Measurements from ENCODE around the gene DLG2. TPM values are rescaled to one million over a fixed set of nuclear protein-coding genes. Genes with fewer than 3 reads are reported as not detected.

The DLG2 gene
- total and polyA plus RNA-seq, 4 donors: 1.3 to 23.3 (median 10.9) TPM

DNA sequence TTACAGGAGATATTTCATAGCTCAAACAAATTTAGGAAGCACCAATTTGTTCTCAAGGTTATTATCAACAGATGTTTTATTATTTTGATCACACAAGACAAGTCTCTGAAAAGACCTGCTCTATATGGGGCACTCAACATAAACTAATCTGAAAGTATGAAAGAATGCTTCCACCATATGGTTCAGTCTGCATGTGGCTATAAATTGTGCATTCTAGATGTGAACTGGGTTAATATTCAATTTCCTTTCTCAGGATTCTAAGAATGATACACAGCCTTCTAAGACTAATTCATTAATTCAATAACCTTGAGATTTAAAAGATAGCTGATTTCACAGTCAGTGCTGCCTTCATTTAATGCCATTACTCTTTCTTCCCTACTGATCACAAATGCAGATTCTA is 1489.6 kb downstream of the DLG2 start:
- H3K27me3 ChIP-seq (ENCODE audit: control insufficient read depth in 1 of 2, insufficient read depth in 2 of 2, low read length in 1 of 2): no peaks in the 10 kb centered on the region
- intact Hi-C loops (cut with DNase I): no loop called here
- H3K4me1 ChIP-seq (ENCODE audit: control insufficient read depth in 1 of 2, insufficient read depth in 2 of 2, low read length in 2 of 2): no peaks in the 10 kb centered on the region
- H3K9me3 ChIP-seq (ENCODE audit: control insufficient read depth, low read length): no peaks in the 10 kb centered on the region
- ATAC-seq (ENCODE audit: low FRiP score): no peak
- H3K36me3 ChIP-seq (ENCODE audit: control insufficient read depth in 1 of 2, insufficient read depth in 2 of 2, low read length in 1 of 2): no peaks in the 10 kb centered on the region
- H3K27ac ChIP-seq (ENCODE audit: low read depth in 1 of 2, low read length in 2 of 2): no peak overlapping the region
- DNase-seq: no peak
- H3K4me3 ChIP-seq (ENCODE audit: low read length in 2 of 2): no peak overlapping the region

DNA sequence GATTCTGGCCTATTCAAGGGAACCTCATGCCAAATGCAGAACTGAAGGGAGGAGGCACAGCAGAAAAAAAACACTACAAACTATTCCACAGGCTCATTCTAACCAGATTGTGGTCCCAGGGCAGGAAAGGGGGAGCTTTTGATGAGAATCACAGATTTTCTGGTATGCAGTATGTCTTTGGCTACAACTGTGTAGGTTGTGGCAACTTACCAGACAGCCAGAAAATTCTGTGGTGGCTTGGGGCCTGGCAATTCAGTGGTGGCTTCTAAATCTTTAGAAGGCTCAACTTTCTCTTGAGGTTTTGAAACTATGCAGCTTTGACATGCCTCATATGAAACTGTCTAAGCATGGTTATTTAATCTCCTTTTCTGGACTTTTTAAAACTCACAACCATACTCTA is 1490.2 kb downstream of the DLG2 start:
- no peaks in the 10 kb centered on the region for H3K4me1 ChIP-seq (ENCODE audit: control insufficient read depth in 1 of 2, insufficient read depth in 2 of 2, low read length in 2 of 2)
- ATAC-seq (ENCODE audit: low FRiP score) (no peak), DNase-seq (peak in 1 of 2 donors; percentile 39)
- H3K27ac ChIP-seq (ENCODE audit: low read depth in 1 of 2, low read length in 2 of 2): no peak overlapping the region
- no peaks in the 10 kb centered on the region for H3K27me3 ChIP-seq (ENCODE audit: control insufficient read depth in 1 of 2, insufficient read depth in 2 of 2, low read length in 1 of 2)
- no peaks in the 10 kb centered on the region for H3K9me3 ChIP-seq (ENCODE audit: control insufficient read depth, low read length)
- no peak overlapping the region for H3K4me3 ChIP-seq (ENCODE audit: low read length in 2 of 2)
- no peaks in the 10 kb centered on the region for H3K36me3 ChIP-seq (ENCODE audit: control insufficient read depth in 1 of 2, insufficient read depth in 2 of 2, low read length in 1 of 2)
- intact Hi-C loops (cut with DNase I): no loop called here

GRCh38 chr11:84130646-84131427 is 1496.3 kb downstream of the DLG2 start:
- H3K36me3 ChIP-seq (ENCODE audit: control insufficient read depth in 1 of 2, insufficient read depth in 2 of 2, low read length in 1 of 2): no peaks in the 10 kb centered on the region
- ATAC-seq (ENCODE audit: low FRiP score): no peak
- intact Hi-C loops (cut with DNase I): no loop called here
- H3K4me3 ChIP-seq (ENCODE audit: low read length in 2 of 2): no peak overlapping the region
- no peaks in the 10 kb centered on the region for H3K27me3 ChIP-seq (ENCODE audit: control insufficient read depth in 1 of 2, insufficient read depth in 2 of 2, low read length in 1 of 2)
- WGBS, 2 donors: 87% methylated on average over 3 of the region's 3 CpGs
- no peak overlapping the region for H3K27ac ChIP-seq (ENCODE audit: low read depth in 1 of 2, low read length in 2 of 2)
- no peaks in the 10 kb centered on the region for H3K4me1 ChIP-seq (ENCODE audit: control insufficient read depth in 1 of 2, insufficient read depth in 2 of 2, low read length in 2 of 2)
- DNase-seq: no peak
- no peaks in the 10 kb centered on the region for H3K9me3 ChIP-seq (ENCODE audit: control insufficient read depth, low read length)

GRCh38 chr11:84129961-84130576 is 1497.1 kb downstream of the DLG2 start:
- intact Hi-C loops (cut with DNase I): no loop called here
- Histone ChIP-seq H3K4me3 (ENCODE audit: low read length in 2 of 2) (no peak overlapping the region), H3K27me3 (ENCODE audit: control insufficient read depth in 1 of 2, insufficient read depth in 2 of 2, low read length in 1 of 2) (no peaks in the 10 kb centered on the region), H3K36me3 (ENCODE audit: control insufficient read depth in 1 of 2, insufficient read depth in 2 of 2, low read length in 1 of 2) (no peaks in the 10 kb centered on the region), H3K27ac (ENCODE audit: low read depth in 1 of 2, low read length in 2 of 2) (no peak overlapping the region), H3K4me1 (ENCODE audit: control insufficient read depth in 1 of 2, insufficient read depth in 2 of 2, low read length in 2 of 2) (no peaks in the 10 kb centered on the region), H3K9me3 (ENCODE audit: control insufficient read depth, low read length) (no peaks in the 10 kb centered on the region)
- DNase-seq: no peak
- 60 to 74% methylated on average over 2 of the region's 2 CpGs for WGBS, 2 donors
- no peak for ATAC-seq (ENCODE audit: low FRiP score)

- 12 to 18% methylated on average over 2 of the region's 2 CpGs for WGBS, 2 donors
- H3K4me1 ChIP-seq (ENCODE audit: control insufficient read depth in 1 of 2, insufficient read depth in 2 of 2, low read length in 2 of 2): no peaks in the 10 kb centered on the region
- DNase-seq (no peak), ATAC-seq (ENCODE audit: low FRiP score) (no peak)
- H3K27ac ChIP-seq (ENCODE audit: low read depth in 1 of 2, low read length in 2 of 2): no peak overlapping the region
- intact Hi-C loops (cut with DNase I): no loop called here
- no peaks in the 10 kb centered on the region for H3K36me3 ChIP-seq (ENCODE audit: control insufficient read depth in 1 of 2, insufficient read depth in 2 of 2, low read length in 1 of 2)
- H3K4me3 ChIP-seq (ENCODE audit: low read length in 2 of 2): no peak overlapping the region
- H3K27me3 ChIP-seq (ENCODE audit: control insufficient read depth in 1 of 2, insufficient read depth in 2 of 2, low read length in 1 of 2): no peaks in the 10 kb centered on the region
- no peaks in the 10 kb centered on the region for H3K9me3 ChIP-seq (ENCODE audit: control insufficient read depth, low read length)
These were observed 1498.3 kb downstream of the DLG2 start for GRCh38 chr11:84128840-84129239.

DNA sequence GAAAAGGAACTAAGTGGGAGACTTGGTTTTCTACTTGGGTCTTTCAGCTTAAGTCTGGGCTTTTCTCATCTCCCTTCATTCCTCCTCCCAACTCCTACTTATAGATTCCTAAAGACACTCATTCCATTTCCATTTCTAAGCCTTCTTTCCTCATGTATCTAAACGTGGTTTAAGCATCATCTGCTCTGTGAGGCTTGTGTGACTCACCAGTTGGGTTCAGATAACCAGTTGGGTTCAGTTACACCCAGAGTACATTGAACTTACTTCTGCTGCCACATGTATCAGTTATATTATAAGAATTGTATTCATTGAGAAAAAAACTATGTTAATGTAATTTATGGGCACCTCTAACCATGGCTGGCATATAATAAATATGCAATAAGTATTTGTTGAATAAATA is 1509.8 kb downstream of the DLG2 start:
- Histone ChIP-seq H3K27ac (ENCODE audit: low read depth in 1 of 2, low read length in 2 of 2) (no peak overlapping the region), H3K9me3 (ENCODE audit: control insufficient read depth, low read length) (no peaks in the 10 kb centered on the region), H3K4me1 (ENCODE audit: control insufficient read depth in 1 of 2, insufficient read depth in 2 of 2, low read length in 2 of 2) (no peaks in the 10 kb centered on the region), H3K4me3 (ENCODE audit: low read length in 2 of 2) (no peak overlapping the region), H3K27me3 (ENCODE audit: control insufficient read depth in 1 of 2, insufficient read depth in 2 of 2, low read length in 1 of 2) (no peaks in the 10 kb centered on the region), H3K36me3 (ENCODE audit: control insufficient read depth in 1 of 2, insufficient read depth in 2 of 2, low read length in 1 of 2) (no peaks in the 10 kb centered on the region)
- DNase-seq: no peak
- intact Hi-C loops (cut with DNase I): no loop called here
- no peak for ATAC-seq (ENCODE audit: low FRiP score)
- 23 to 26% methylated on average over 1 of the region's 1 CpG for WGBS, 2 donors

DNA sequence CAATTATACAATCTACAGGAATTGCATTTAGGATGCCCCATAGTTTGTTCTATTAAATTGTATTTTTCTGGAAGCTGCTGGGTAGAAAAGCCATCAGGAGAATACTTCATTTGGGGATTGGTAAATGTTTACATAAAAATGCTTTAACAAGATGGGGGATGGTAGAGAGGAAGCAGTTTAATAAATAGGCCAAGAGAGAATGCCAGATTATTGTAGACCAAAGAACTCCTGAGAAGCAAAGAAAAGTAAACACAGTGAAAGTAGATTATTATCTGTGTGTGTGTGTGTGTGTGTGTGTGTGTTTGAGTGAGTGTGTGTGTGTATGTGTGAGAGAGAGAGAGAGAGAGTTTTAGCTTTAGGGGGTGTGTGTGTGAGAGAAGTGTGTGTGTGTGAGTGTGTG is 1520.6 kb downstream of the DLG2 start:
- Histone ChIP-seq H3K4me1 (ENCODE audit: control insufficient read depth in 1 of 2, insufficient read depth in 2 of 2, low read length in 2 of 2) (no peaks in the 10 kb centered on the region), H3K9me3 (ENCODE audit: control insufficient read depth, low read length) (no peaks in the 10 kb centered on the region), H3K4me3 (ENCODE audit: low read length in 2 of 2) (no peak overlapping the region), H3K27ac (ENCODE audit: low read depth in 1 of 2, low read length in 2 of 2) (no peak overlapping the region), H3K27me3 (ENCODE audit: control insufficient read depth in 1 of 2, insufficient read depth in 2 of 2, low read length in 1 of 2) (no peaks in the 10 kb centered on the region), H3K36me3 (ENCODE audit: control insufficient read depth in 1 of 2, insufficient read depth in 2 of 2, low read length in 1 of 2) (no peaks in the 10 kb centered on the region)
- no peak for ATAC-seq (ENCODE audit: low FRiP score)
- intact Hi-C loops (cut with DNase I): no loop called here
- no peak for DNase-seq

DNA sequence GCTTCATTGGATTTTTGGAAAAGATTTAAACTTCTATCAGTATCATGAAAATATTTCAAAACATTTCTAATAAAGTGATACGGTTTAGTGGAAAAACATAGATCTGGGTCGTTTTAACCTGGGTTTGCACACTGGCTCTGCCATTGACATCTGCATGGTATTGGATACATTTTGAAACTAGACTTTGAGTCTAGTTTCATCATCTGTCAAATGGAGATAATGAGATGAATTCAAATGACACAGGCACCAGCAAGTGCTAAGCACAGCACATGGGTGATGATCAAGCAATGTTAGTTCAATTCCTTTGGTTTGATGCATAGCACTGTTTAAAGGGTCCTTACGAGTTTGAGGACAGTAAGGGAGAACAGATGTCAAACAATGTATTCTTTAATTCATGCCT is 1522.0 kb downstream of the DLG2 start:
- no peak for DNase-seq
- no peaks in the 10 kb centered on the region for H3K27me3 ChIP-seq (ENCODE audit: control insufficient read depth in 1 of 2, insufficient read depth in 2 of 2, low read length in 1 of 2)
- H3K4me3 ChIP-seq (ENCODE audit: low read length in 2 of 2): no peak overlapping the region
- ATAC-seq (ENCODE audit: low FRiP score): no peak
- intact Hi-C loops (cut with DNase I): no loop called here
- H3K9me3 ChIP-seq (ENCODE audit: control insufficient read depth, low read length): no peaks in the 10 kb centered on the region
- no peak overlapping the region for H3K27ac ChIP-seq (ENCODE audit: low read depth in 1 of 2, low read length in 2 of 2)
- 75 to 77% methylated on average over 3 of the region's 3 CpGs for WGBS, 2 donors
- H3K4me1 ChIP-seq (ENCODE audit: control insufficient read depth in 1 of 2, insufficient read depth in 2 of 2, low read length in 2 of 2): no peaks in the 10 kb centered on the region
- H3K36me3 ChIP-seq (ENCODE audit: control insufficient read depth in 1 of 2, insufficient read depth in 2 of 2, low read length in 1 of 2): no peaks in the 10 kb centered on the region

GRCh38 chr11:84103096-84103495 is 1524.0 kb downstream of the DLG2 start:
- H3K4me1 ChIP-seq (ENCODE audit: control insufficient read depth in 1 of 2, insufficient read depth in 2 of 2, low read length in 2 of 2): no peaks in the 10 kb centered on the region

More at GRCh38 chr11:84103096-84103495, 1524.0 kb downstream of the DLG2 start:
- ATAC-seq (ENCODE audit: low FRiP score): no peak
- 41 to 56% methylated on average over 1 of the region's 1 CpG for WGBS, 2 donors
- intact Hi-C loops (cut with DNase I): no loop called here
- DNase-seq: no peak
- no peak overlapping the region for H3K4me3 ChIP-seq (ENCODE audit: low read length in 2 of 2)
- no peaks in the 10 kb centered on the region for H3K9me3 ChIP-seq (ENCODE audit: control insufficient read depth, low read length)
- no peaks in the 10 kb centered on the region for H3K36me3 ChIP-seq (ENCODE audit: control insufficient read depth in 1 of 2, insufficient read depth in 2 of 2, low read length in 1 of 2)
- no peak overlapping the region for H3K27ac ChIP-seq (ENCODE audit: low read depth in 1 of 2, low read length in 2 of 2)
- no peaks in the 10 kb centered on the region for H3K27me3 ChIP-seq (ENCODE audit: control insufficient read depth in 1 of 2, insufficient read depth in 2 of 2, low read length in 1 of 2)

All from aorta (tissue), 5 donors.